GM21619 (cell line): ENCODE data around the gene CLASRP.
"Not testable (repeated sequence)": the region's sequence is repeated elsewhere in the genome, so short reads cannot be mapped to it uniquely, and the experiment has no call there.

ENCODE experiments used
- ATAC-seq: cut with Tn5 transposase; IDR thresholded peaks from one replicate; pipeline ENCODE4 v1.9.1; 2021; ENCODE audit not compliant: unreplicated experiment

CLASRP gene

GRCh38 chr19:45101806-45102205 lies 63.0 kb downstream of the CLASRP start:
- no peak for ATAC-seq

- ATAC-seq: no peak
These were observed 63.6 kb downstream of the CLASRP start for GRCh38 chr19:45102481-45102880.

- ATAC-seq: no peak
These were observed 64.3 kb downstream of the CLASRP start for GRCh38 chr19:45103156-45103507.

GRCh38 chr19:45103508-45104319 lies 64.9 kb downstream of the CLASRP start:
- ATAC-seq: no peak

- no peak for ATAC-seq
These were observed 66.0 kb downstream of the CLASRP start for GRCh38 chr19:45104658-45105349.

- ATAC-seq: not testable (repeated sequence)
These were observed 67.5 kb downstream of the CLASRP start for GRCh38 chr19:45106363-45106762.

GRCh38 chr19:45107621-45108150 lies 68.8 kb downstream of the CLASRP start:
- no peak for ATAC-seq

- no peak for ATAC-seq
These were observed 72.0 kb downstream of the CLASRP start for GRCh38 chr19:45110851-45111266.

- ATAC-seq: no peak
These were observed 73.4 kb downstream of the CLASRP start for GRCh38 chr19:45112111-45112827.

- ATAC-seq: no peak
These were observed 74.8 kb downstream of the CLASRP start for GRCh38 chr19:45113628-45114027.

- no peak for ATAC-seq
These were observed 75.3 kb downstream of the CLASRP start for GRCh38 chr19:45114116-45114515.

- no peak for ATAC-seq
These were observed 77.2 kb downstream of the CLASRP start for GRCh38 chr19:45115809-45116615.

- no peak for ATAC-seq
These were observed 78.3 kb downstream of the CLASRP start for GRCh38 chr19:45117167-45117594.

GRCh38 chr19:45117671-45118070 lies 78.8 kb downstream of the CLASRP start:
- no peak for ATAC-seq

GRCh38 chr19:45118106-45118505 lies 79.3 kb downstream of the CLASRP start:
- ATAC-seq: no peak

- not testable (repeated sequence) for ATAC-seq
These were observed 79.9 kb downstream of the CLASRP start for GRCh38 chr19:45118591-45119355.

GRCh38 chr19:45119582-45119981 lies 80.7 kb downstream of the CLASRP start:
- no peak for ATAC-seq
